GM18520 (cell line): Measurements from ENCODE around the gene CHI3L1.
"Not testable (repeated sequence)": the region's sequence is repeated elsewhere in the genome, so short reads cannot be mapped to it uniquely, and the experiment has no call there.

Source experiments
- ATAC-seq: cut with Tn5 transposase; IDR thresholded peaks from one replicate; pipeline ENCODE4 v1.9.1; 2021; ENCODE audit not compliant: unreplicated experiment

Gene CHI3L1

DNA sequence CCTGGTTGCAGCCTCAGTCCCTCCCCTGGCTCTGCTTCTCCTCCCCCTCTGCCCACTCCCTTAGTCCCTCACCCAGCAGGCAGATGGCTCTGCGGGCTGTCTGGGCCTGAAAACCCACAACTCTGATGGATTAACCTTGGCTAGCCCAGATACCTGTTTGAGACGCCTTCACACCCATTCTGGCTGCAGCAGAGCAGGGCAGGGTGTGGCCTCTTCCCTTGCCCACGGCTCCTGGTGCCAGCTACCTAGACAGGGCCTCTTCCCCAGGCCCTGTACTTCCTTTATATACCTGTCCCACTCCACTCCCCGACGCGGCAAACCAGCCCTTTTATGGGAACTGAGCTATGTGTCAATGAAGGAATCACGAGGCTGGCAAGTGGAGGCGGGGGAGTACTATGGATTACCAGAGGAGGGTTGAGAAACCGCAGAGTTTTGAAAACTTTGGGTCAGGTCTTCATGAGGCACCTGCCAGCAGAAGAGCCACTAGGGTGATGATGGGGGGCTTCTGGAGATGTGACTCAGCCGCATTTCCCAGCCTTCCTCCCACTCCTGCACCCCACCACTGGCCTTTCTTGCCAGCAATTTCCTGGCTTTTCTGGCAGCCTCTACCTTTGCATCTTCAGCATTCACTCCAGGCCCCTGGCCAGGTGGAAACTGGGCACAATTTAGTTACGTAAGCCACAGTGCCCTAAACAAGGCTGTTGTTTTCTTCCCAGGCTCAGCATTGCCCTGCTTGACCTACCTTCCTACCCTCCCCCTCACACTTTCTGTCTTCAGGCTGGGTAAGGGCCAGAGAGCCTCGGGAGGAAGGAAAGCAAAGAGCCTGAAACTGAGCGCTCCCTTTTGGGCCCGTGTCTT lies at the start of gene CHI3L1:
CHI3L1 (minus strand) TSS at position 259 of the 858 bp plus-strand sequence; CDS start at position 178, 81 bp downstream.
- ATAC-seq = no peak

DNA sequence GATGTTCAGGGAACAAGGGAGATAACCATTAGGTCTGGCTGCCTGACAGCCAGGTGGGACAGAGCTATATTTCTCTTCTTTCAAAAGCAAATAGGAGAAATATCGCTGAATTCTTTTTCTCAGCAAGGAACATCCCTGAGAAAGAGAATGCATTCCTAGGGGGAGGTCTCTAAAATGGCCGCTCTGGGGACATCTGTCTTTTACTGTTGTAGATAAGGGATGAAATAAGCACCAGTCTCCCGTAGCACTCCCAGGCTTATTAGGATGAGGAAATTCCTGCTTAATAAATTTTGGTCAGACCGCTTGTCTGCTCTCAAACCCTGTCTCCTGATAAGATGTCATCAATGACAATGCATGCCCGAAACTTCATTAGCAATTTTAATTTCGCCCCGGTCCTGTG lies 48.4 kb upstream of the CHI3L1 start:
- ATAC-seq = not testable (repeated sequence)

DNA sequence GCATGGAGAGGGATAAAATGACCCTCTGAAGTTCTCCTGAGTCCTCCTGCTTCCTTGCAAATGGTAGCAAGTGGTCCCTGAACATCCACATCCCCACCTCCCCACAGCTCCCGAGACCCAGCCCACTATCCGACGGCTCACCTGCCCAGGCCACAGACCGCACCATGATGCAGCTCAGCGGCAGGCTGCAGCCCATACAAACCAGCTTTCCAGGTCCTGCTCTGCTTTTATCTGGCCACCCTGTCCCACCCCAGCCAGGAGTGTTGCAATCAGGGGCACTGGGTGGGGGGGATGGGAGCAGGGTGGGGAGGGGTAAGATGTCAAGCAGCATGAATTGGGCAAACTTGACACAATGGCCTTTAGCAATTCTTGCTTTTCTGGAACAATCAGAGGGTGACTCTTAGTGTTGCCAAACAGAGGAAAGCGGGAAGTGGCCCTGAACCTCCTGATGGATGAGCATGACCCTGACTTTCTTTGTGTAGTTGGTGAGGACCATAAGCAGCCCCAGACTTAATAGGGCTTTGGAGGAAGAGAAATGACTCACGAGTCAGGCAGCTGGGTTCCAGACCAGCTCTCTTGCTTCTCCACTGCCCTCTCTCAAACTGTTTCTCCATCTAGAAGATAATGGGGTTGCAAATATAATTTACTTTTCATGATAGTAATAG lies 43.1 kb upstream of the CHI3L1 start, which contains the start of gene CHIT1:
CHIT1 (minus strand) TSS at position 203 of the 665 bp plus-strand sequence; CDS start at position 166, 37 bp downstream.
- ATAC-seq = no peak

DNA sequence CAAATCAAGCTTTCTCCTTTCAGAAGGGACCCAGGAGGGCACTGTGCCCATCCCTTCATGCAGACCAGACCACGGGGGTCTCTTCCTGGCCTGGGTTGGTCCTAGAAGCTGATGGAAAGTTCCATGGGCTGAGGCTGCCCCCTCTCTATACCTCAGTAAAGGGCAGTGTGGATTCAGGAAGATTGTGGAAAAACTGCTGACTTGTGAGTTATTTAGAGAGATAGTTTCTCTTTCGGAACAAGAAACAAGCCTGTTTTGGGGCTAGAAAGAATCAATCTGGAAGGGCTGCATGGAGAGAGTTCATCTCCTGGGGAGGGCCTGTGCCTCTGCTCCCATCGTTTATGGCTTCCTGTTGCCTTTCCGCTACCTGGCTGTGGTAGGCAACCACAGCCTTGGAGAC lies 42.2 kb upstream of the CHI3L1 start:
- ATAC-seq = no peak

DNA sequence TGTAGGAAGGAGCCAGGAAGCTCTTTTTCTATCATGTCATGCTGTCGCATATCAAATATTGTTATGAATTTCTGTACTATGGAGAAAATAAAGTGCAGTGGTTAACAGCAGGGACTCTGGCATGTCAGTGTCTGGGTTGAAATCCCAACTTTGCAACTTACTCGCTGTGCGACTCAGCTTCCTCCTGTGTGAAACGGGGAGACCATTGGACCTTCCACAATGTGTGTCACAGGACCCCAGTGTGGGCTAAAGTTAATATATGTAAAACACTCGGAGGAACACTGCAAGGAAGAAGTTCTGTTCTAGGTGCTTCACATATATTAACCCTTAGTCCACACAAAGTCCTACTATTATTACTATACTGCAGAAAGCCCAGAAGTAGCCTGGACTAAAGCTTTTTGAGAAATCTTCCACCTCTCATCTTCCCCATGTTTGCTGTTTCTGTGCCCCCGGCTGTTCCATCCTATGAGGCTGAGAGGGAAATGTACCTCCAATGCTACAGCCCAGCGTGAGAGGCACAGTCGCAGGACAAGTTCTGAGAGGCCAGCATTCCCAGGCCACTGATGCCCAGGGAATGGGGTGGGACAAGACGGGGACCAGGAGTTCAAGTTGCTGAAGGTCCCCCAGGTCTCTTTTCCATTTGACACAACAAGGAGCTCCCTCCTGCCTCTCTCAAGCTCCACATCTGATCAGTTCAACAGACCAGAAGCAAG lies 41.0 kb upstream of the CHI3L1 start:
- ATAC-seq = no peak

DNA sequence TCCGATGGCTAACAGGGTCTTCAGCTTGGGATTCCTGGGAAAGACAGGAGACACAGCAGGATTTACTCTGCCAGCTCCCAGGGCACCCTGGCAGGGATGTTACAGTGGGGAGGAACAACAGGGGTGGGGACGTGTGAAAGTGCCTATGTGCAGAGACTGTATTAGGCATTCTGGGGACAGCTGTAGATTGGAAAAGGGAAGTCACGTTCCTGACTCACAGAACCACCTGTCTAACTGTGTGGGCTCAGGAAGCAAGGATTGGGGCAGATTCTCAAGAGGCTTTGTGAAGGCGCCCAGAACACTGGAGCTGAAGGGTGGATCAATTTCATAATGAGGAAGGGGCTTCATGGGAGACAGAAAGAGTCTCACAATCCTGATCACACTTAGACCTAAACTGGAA lies 38.6 kb upstream of the CHI3L1 start:
- no peak for ATAC-seq

DNA sequence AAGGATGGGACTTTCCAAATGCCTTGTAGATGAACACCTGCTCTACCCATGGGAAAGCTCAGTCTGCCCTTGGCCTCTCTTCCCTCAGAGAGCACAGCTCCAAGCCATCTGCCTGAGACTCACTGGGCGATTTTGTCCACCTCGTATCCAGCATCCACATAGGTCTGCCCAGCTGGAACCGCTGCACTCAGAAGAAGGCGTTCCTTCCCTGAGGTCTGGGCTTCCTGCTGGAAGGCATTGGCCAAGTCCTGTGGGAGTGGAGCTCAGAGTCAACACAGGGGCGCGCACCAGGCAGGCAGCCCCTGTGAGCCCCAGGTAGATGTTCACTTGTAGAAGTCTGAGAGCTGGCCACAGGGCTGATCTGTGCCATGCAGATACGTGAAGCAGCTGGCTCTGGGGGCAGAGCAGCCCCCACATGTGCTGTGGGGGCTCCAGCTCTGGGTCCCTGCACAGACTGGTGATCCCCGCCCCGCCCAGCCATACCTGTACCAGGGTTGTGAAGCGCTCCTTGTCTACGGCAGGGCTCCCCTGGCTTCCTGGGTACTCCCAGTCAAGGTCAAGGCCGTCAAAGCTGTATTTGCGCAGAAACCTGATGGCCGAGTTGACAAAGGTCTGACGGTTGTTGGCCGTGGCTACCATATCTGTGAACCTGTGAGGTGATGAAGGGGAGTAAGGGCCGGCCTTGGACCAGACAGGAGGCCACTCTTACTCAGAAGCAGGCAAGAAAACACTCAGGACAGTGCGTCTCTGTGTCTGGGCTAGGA lies 36.7 kb upstream of the CHI3L1 start:
- ATAC-seq = no peak

DNA sequence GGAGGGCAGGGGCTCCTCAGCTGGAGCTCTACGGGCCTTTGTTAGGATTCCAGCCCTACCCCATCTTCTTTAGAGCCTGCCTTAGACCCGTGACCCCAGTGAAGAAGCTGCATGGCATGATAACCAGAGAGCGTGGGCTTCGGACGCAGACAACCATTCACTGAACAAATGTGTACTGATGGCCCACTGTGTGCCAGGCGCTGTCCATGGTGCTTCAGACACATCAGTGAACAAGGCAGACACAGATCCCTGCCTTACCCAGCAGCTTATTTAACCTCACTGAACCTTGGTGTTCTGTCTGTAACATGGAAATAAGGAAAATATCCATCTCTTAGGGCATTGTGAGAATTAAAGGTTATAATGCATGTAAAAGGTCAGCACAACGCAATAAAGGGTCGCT lies 33.4 kb upstream of the CHI3L1 start:
- no peak for ATAC-seq

DNA sequence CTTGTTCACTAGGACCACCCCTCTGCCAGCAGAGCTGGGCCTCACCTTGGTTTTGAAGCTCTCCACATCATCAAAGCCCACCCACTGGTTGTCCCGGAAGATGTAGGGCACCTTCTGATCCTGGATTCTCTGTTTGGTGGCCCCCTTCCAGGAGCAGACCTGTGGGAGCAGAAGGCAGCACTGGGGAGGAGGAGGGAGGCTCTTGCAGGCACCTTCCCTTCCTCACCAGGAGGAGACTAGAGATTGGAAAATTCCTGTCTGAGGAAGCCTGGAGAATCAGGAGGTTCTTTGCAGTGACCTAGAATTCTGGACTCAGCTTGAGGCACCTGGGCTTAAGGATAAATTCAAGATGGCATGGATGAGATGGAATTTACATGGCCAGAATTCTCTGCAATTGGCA lies 32.7 kb upstream of the CHI3L1 start:
- no peak for ATAC-seq

DNA sequence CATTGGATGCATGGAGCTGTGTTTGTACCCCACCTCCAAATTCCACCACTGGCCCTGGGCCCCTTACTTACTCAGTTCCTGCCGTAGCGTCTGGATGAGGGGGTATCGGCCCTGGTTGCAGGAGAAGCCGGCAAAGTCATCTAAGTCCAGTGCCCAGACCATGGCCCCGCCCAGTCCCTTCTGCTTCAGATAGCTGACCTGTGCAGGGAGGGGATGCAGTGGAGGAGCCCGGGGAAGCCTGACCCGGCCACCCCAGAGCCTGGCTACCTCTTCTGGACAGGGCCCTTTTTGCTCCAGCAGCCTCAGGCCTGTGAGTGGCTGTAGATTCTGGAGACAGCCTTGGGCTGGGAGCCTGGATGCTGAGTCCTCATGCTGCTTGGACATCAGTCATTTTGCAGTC lies 31.2 kb upstream of the CHI3L1 start:
- no peak for ATAC-seq

DNA sequence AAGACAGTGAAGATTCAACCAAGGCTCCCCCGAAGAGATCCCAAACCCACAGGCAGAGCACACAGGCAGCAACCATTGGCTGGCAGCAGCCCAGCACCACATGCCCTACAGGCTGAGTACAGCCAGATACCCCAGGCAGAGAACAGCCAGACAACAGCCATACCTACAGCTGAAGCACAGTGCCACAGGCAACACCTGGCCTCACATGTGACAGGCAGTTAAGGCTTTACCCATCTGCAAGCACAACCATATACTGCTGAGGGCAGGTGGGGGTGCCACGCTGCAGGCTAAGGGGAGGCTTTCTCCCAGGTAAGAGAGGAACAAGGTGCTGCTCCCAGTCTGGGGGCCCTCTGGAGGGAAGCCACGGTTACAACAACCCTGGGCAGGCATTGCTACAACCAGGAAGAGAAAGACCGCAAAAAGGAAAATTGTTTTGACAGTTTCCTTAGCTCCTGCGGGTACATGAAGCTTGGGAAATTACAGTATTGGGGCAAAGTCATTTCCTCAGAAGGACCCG lies 30.7 kb upstream of the CHI3L1 start:
- ATAC-seq = no peak

DNA sequence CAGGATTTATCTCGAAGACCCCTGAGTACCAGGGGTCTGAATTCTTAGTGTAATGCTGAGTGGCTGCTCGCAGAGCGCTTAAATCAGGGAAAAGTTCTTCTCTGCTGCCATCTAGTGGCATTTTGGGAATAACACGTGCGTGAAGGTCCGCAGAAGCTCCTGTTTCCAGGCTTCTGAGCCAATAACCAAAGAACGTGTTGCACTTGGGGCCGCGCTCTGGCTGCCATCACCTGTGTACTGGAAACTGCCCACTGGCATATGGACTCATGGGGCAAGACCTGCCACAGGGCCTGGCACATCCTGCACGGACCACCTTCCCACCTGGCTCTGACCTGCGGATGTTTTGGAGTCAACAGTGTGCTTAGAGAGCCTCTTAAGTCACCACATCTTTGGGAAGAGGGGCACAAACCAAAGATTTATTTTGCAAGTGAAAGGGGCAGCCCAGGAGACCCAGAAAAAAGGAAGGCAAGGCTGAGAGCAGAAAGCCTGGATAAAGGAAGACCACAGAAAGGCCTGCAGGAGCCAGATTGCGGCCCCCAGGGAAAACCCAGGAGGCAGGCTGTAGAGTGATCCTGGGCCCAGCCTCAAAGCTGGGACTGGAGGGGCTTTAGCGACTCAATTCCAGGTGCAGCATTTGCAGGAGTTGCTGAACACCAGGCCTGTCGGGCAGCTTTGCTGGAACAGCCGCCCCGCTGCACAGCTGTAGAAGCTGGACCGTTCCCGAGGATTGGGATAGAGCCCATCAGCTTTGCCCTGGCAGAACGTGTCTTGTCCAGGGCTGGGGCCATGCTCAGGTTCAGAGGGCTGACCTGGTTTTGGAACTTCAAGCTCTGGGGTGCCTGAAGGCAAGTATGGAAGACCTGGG lies 30.0 kb upstream of the CHI3L1 start:
- no peak for ATAC-seq

DNA sequence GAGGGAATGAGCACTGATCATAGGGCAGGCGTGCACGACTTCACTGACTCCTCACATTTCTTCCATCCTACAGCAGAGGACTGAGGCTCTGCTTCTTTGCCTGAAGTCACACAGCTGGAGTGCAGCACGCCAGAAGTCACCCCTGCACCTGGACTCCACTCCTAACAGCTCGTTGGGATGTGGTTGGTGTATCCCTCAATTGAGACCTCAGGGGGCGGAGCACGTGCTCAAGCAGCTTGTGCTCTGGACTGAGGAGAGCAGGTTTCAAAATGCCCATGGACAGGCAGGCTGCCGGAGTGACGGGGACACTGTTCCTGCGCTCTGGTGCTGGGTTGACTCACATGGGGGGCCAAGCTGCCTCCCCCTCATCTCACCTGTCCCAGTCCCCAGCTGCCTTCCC lies 29.1 kb upstream of the CHI3L1 start:
- ATAC-seq = no peak

DNA sequence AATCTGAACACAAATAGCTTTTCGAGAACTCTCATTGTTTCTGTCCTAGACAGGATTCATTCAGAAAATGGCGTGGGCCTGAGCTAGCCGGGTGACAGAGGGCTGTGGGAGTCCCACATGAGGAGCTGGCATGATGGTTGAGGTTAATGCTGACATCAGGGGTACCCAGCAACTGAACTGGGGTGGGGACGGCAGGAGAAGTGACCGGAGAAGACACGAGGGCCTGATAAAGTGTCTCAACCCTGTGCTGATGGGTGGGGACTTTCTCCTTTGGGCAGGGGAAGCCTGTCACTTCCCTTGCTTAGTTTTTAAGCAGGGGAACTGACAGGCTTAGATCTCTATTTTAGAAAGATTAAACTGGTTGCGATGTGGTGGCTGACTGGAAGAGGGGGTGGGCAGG lies 28.4 kb upstream of the CHI3L1 start:
- no peak for ATAC-seq

DNA sequence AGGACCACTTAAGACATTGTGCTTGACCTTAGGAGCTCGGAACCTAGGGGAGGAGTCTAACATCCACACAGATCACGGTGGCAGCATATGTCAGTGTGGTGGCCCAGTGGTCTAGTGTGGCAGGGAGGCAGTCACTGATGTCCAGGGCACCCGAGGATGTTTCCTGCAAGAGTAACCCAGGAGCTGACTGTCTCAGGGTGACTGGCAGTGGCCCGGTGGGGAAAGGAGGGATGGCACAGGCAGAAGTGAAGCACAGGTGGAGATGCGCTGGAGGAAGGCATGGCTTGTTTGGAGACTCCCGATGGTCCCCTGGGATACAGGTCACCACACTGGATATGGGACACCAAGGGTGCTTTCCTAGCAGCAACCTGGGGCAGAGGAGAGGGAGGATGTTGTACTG lies 26.6 kb upstream of the CHI3L1 start:
- ATAC-seq = no peak

DNA sequence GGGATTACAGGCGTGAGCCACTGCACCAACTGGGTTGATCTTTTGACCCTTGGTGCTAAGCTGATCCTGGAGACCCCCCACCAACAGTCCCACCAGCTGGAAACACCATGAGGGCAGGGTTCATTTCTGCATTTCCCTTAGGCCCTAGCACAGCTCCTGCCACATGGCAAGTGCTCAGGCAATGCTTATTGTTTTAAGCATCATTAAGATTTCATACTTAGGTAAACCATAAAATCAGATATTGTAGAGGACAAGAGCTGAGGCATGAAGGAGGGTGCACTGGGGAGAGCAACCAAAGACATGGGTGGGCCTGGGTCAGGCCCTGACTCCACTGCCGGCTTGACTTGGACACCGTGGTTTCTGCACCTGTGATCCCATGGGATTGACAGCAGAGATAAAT lies 25.3 kb upstream of the CHI3L1 start:
- no peak for ATAC-seq

DNA sequence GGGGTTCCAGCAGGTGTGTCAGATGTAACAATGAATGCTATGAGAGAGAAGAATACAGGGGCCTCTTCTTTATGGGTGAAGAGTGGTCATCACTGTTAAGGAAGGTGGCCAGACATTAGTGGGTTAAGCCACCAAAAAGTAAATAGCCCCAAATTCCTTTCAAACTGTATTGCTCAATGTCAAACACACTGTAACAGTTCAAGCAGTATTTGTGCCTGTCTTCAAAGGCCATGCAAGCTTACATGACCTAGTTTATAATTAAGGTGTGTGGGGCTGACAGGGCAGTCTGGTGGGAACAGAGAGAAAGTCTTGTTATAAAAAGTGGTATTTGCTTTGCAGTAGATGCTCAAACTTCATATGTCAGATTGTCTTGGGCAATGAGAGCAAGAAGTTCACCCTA lies 24.5 kb upstream of the CHI3L1 start:
- no peak for ATAC-seq

DNA sequence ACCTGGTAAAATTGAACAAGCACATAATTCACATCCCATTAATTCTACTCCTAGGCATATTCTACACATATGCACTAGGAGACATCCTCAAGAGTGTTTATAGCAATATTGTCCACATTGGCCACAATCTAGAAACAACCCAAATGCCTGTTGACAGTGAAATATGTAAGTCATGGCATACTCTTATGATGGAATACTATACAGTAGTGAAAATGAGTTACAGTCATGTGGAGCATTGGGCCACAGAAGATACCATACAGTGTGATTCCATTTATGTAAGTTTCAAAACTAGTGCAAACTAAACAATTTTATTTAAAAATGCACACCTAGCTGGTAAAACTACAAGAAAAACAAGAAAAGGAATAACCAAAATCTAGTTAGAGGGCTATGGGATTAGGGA lies 23.8 kb upstream of the CHI3L1 start:
- ATAC-seq = no peak

DNA sequence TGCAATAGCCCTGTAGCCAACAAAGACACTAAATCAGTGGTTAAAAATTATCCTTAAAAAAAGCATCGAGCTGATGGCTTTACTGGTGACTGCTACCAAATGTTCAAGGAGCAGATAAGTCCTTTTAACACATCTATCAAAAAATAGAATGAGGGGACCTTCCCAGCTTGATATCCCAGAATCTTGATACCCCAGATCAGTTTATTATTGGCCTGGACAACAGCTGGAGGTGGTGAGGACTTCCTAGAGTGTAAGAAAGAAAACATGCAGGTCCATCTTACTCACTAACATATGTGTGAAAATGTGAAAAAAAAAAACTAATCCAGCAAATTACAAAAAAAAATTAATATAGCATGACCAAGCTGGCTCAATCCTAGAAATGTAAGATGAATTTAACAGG lies 21.7 kb upstream of the CHI3L1 start:
- ATAC-seq = no peak

DNA sequence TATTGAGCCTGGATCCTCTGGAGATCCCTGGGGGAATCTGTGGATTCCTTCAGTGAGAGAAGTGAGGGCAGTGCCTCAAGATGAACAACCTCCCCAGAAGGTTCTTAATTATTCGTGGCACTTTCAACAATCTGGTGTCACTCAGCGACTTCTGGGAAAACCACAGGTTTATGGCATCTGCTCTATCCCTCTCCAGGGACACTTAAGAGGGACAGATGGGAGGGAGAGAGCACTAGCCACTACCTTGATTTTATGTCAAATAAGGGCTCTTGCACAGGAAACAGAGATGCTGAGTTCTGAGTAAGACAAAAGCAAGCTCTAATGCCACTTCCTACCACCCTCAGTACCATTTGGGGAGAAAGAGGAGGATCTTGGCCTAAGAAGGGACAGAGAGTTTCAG lies 21.2 kb upstream of the CHI3L1 start:
- no peak for ATAC-seq
